Ovary (tissue), 9 donors: ENCODE results near the gene COLQ. TPM values are rescaled to one million over a fixed set of nuclear protein-coding genes. Genes with fewer than 3 reads are reported as not detected.
"Not testable (repeated sequence)": the region's sequence is repeated elsewhere in the genome, so short reads cannot be mapped to it uniquely, and the experiment has no call there.

ENCODE experiments used
- DNase-seq, 5 donors: peaks; one replicate each; pipeline ENCODE4 v3.0.0-alpha.2; 2019 to 2020
- H3K27ac ChIP-seq, 2 donors: fragments of 200-600 bp; one replicate each; pipeline versions ENCODE4 v1.5.1 to v1.8.0; 2019 to 2022
- H3K27me3 ChIP-seq: fragments of 200-600 bp; one replicate; pipeline ENCODE4 v1.8.0; 2022
- H3K36me3 ChIP-seq: fragments of 200-600 bp; sonication (generic); one replicate; pipeline ENCODE4 v1.5.1; 2019
- H3K4me1 ChIP-seq: one replicate; pipeline ENCODE4 v1.8.1; 2013; ENCODE audit warnings: mild to moderate bottlenecking, moderate library complexity; ENCODE audit not compliant: insufficient read depth
- H3K4me3 ChIP-seq: fragments of 200-600 bp; sonication (generic); one replicate; pipeline ENCODE4 v1.5.1; 2017
- H3K9me3 ChIP-seq, 2 donors: fragments of 200-600 bp in 1 of 2; sonication (generic) in 1 of 2; one replicate each; pipeline versions ENCODE4 v1.5.1 to v1.8.1; 2013 to 2019; ENCODE audit warnings: mild to moderate bottlenecking in 1 of 2, moderate library complexity in 1 of 2
- EP300 ChIP-seq: sonication (generic); formaldehyde crosslinking; IDR thresholded peaks from one replicate; pipeline ENCODE4 v1.6.1; 2017; ENCODE audit warnings: antibody characterized with exemption
- POLR2A ChIP-seq: fragments of 450-650 bp; IDR thresholded peaks from one replicate; pipeline ENCODE4 v1.6.1; 2017; ENCODE audit warnings: antibody characterized with exemption, mild to moderate bottlenecking, moderate library complexity
- WGBS, 3 donors: extraction: QIAGEN DNeasy Blood & Tissue Kit in 1 of 3; methylation state at CpG; one replicate each; pipeline versions ENCODE4 v1.1.5 to v1.1.7; 2013 to 2017; 5-methylcytosine and 5-hydroxymethylcytosine counted together
- intact Hi-C, 4 donors: fragments of 100-400 bp; cut with DNase I; formaldehyde crosslinking; loops; one replicate each; pipeline versions ENCODE4 v1.11.0 to v1.15.1; 2022 to 2023
- polyA plus RNA-seq, 2 donors: library from polyadenylated mRNA; stranded (reverse); fragments of 200-250 nt in 1 of 2; fragments of 350-450 nt in 1 of 2; fragmentation: Illumina TruSeq in 1 of 2; extraction: RNeasy Lipid Tissue Mini Kit (QIAGEN cat#74804) in 1 of 2; gene quantifications; one replicate each; pipeline ENCODE4 v1.2.3, GENCODE V29; 2013 to 2014
- total RNA-seq, 7 donors: library from RNA; depleted of rRNA in 2 of 7; stranded (reverse); fragments of >200 nt in 2 of 7; fragmentation: NEBNext Ultra II Directional in 3 of 7; extraction: Animal tissue kit (Norgen Biotek cat#: 25700) in 3 of 7; gene quantifications; one replicate each; pipeline versions ENCODE4 v1.1.0 to v1.2.4, GENCODE V29; 2016 to 2023
- TF ChIP-seq, protein P1 (sequence below), 3 donors: fragments of 450-650 bp in 2 of 3; fragments of 200-600 bp in 1 of 3; IDR thresholded peaks; one replicate each; pipeline versions ENCODE4 v1.5.1 to v1.8.0; 2016 to 2022; ENCODE audit warnings: antibody characterized with exemption in 3 of 3, mild to moderate bottlenecking in 1 of 3
- donor health status: DM: no; HTN: no; CAD: no; lungs with moderate emphysema.
- donor health status: DM: no; HTN: no; CAD: no.
- donor health status: Bipolar disorder and iron deficiency.
- donor health status: DM: yes; HTN: yes; CAD: no.
- donor health status: DM: no; HTN: no; CAD: no.
- donor health status: DM: yes; HTN: yes; CAD: no.

Gene COLQ
- total and polyA plus RNA-seq, 9 donors: 1.9 to 6.1 (median 3.1) TPM

GRCh38 chr3:15427981-15428380 is 93.5 kb downstream of the COLQ start:
- H3K4me1 ChIP-seq: peaks cover 9% of the 10 kb centered on the region
- H3K9me3 ChIP-seq: no peaks in the 10 kb centered on the region
- H3K4me3 ChIP-seq: peak overlapping the region; percentile 73
- DNase-seq: no peak
- TF ChIP-seq EP300 (no peak), POLR2A (no peak)
- TF ChIP-seq, protein P1, sequence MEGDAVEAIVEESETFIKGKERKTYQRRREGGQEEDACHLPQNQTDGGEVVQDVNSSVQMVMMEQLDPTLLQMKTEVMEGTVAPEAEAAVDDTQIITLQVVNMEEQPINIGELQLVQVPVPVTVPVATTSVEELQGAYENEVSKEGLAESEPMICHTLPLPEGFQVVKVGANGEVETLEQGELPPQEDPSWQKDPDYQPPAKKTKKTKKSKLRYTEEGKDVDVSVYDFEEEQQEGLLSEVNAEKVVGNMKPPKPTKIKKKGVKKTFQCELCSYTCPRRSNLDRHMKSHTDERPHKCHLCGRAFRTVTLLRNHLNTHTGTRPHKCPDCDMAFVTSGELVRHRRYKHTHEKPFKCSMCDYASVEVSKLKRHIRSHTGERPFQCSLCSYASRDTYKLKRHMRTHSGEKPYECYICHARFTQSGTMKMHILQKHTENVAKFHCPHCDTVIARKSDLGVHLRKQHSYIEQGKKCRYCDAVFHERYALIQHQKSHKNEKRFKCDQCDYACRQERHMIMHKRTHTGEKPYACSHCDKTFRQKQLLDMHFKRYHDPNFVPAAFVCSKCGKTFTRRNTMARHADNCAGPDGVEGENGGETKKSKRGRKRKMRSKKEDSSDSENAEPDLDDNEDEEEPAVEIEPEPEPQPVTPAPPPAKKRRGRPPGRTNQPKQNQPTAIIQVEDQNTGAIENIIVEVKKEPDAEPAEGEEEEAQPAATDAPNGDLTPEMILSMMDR (IDR thresholded peaks at IDR 0.05): no peak
- H3K36me3 ChIP-seq: no peaks in the 10 kb centered on the region
- H3K27me3 ChIP-seq: no peaks in the 10 kb centered on the region
- WGBS, 3 donors: 0 to 2% (median 0%) methylated on average over 11 of the region's 11 CpGs
- intact Hi-C loops: loop anchor here in 1 of 4 donors (10.0 kb wide), 1 partner anchor 127 kb away; no protein-coding TSS in a partner anchor
- peak overlapping the region in 1 of 2 donors; percentile 49 for H3K27ac ChIP-seq

DNA sequence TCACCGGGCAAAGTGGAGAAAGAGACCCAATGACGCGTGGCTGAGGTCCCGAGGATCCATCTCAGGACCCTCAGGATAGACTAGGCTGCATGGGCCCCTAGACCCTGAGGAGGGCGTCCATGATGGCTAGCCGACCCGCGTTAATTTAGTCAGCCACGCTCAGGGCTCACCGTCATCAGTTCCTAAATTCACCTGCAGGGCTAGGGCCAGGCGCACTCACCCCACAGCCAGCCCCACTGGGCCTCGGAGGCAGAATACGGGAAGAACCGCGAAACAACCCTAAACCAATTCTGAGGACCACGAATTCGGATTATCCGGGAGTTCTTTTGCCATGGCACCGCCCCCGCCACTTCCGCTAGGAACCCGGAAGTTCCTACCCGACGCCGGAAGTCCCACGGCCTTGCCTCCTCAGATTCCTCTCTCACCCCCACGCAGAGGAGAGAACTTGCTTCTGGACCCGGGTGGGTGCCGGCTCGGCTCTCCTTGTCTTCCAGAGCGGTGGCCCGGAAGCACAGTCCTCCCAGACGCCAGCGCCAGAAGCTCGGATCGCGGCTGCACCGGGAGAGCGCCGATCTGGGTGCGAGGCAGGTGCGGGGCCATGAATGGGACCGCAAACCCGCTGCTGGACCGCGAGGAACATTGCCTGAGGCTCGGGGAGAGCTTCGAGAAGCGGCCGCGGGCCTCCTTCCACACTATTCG is 94.2 kb downstream of the COLQ start, which contains the start of the genes EAF1 and METTL6:
EAF1 (plus strand) TSS at position 417 of the 699 bp plus-strand sequence; CDS start at position 599, 182 bp downstream.
METTL6 (minus strand) TSS at position 363 of the 699 bp plus-strand sequence. CDS start 1,033 bp downstream, outside the sequence.
- Histone ChIP-seq H3K4me1 (peaks cover 9% of the 10 kb centered on the region), H3K36me3 (no peaks in the 10 kb centered on the region), H3K9me3 (no peaks in the 10 kb centered on the region), H3K27me3 (no peaks in the 10 kb centered on the region), H3K27ac (peak within 1 kb of the TSS; percentile 31 to 49), H3K4me3 (peak within 1 kb of the TSS; percentile 73)
- intact Hi-C loops: loop anchor here in 1 of 4 donors (10.0 kb wide), 1 partner anchor 127 kb away; no protein-coding TSS in a partner anchor
- no peak for TF ChIP-seq POLR2A
- TF ChIP-seq, protein P1 (IDR thresholded peaks at IDR 0.05): no peak
- TF ChIP-seq EP300: no peak
- peak; percentile 77 to 89 (median 78) for DNase-seq
- WGBS, 3 donors: 0 to 1% (median 1%) methylated on average over 51 to 52 of the region's 52 CpGs

DNA sequence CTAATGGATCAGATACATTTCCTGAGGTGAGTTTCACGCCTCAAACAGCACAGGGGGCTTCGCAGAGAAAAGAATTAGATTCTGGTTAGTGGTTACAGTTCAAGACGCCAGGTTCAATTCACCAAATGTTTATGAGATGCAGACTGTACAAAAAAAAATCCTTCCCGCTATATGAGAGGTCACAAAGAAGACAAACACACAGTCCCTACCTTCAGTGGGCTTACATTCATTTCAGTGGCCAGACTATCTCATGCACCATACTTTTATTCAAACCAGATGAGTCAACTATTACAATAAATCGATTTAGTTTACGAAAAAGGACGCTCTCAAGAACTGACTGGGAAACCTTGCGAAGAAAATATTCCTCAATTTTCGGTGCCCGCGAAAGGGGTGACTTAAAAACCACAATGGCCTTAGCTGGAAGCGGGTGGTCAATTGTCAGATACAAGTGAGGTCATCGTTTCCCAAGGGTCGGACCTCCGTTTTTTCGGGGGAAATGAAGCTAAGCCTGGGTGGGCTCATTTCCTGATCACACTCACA is 94.9 kb downstream of the COLQ start:
- no peak overlapping the region for H3K27ac ChIP-seq
- no peaks in the 10 kb centered on the region for H3K9me3 ChIP-seq
- WGBS, 3 donors: 42 to 47% (median 44%) methylated on average over 16 of the region's 16 CpGs
- TF ChIP-seq, protein P1 (IDR thresholded peaks at IDR 0.05): no peak
- no peak for TF ChIP-seq POLR2A
- TF ChIP-seq EP300: no peak
- no peaks in the 10 kb centered on the region for H3K36me3 ChIP-seq
- peak overlapping the region; percentile 73 for H3K4me3 ChIP-seq
- H3K27me3 ChIP-seq: no peaks in the 10 kb centered on the region
- H3K4me1 ChIP-seq: peaks cover 9% of the 10 kb centered on the region
- DNase-seq: no peak
- intact Hi-C loops: loop anchor here in 1 of 4 donors (10.0 kb wide), 1 partner anchor 128 kb away; no protein-coding TSS in a partner anchor

DNA sequence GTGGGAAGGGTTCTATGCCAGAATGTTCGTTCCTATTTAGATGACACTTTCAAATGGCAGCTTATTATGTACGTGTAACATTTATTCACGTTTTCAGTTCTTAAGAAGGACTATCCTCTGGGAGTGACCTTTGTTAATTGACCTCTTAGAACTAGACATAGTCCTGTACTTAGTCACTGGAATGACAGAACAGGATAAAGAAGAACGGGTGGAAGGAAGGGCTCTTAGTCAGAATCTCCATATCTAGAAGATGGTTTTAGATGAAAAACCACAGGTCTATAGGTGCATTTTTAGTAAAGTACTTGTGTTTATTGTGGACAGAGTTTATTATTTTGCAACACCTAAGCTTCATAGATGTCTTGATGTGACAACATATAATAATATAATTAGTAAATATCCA is 100.6 kb downstream of the COLQ start:
- Histone ChIP-seq H3K9me3 (no peaks in the 10 kb centered on the region), H3K27ac (no peak overlapping the region), H3K4me1 (no peaks in the 10 kb centered on the region), H3K27me3 (no peaks in the 10 kb centered on the region), H3K4me3 (no peak overlapping the region), H3K36me3 (no peaks in the 10 kb centered on the region)
- 73 to 75% (median 75%) methylated on average over 4 of the region's 4 CpGs for WGBS, 3 donors
- TF ChIP-seq POLR2A (no peak), EP300 (no peak)
- TF ChIP-seq, protein P1 (IDR thresholded peaks at IDR 0.05): no peak
- intact Hi-C loops: loop anchor here in 1 of 4 donors (10.0 kb wide), 1 partner anchor 134 kb away; no protein-coding TSS in a partner anchor
- no peak for DNase-seq

DNA sequence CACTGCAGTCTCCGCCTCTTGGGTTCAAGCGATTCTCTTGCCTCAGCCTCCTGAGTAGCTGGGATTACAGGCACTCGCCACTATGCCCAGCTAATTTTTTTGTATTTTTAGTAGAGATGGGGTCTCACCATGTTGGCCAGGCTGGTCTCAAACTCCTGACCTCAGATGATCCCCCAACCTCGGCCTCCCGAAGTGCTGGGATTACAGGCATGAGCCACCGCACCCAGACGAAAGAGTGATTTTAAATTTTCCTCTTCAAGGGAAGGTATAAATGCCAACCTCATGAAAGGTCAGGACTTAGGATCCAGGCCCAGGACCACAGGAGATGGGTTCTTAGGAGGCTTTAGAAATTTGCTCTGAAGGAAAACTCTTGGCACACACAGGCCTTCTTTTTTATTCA is 110.5 kb downstream of the COLQ start:
- H3K9me3 ChIP-seq, DNase-seq, H3K27me3 ChIP-seq, intact Hi-C loops, H3K4me3 ChIP-seq, H3K27ac ChIP-seq, H3K4me1 ChIP-seq, H3K36me3 ChIP-seq: not testable (repeated sequence)
- 93 to 95% (median 95%) methylated on average over 7 of the region's 7 CpGs for WGBS, 3 donors
